Measurements from ENCODE around the gene CYP4F2.

GRCh38 chr19:15894359-15894758 lies 3.5 kb downstream of the CYP4F2 start:
- TF ChIP-seq CTCF (IDR thresholded peaks at IDR 0.05; ENCODE audit: borderline replicate concordance, extremely low read depth, low read length, poor library complexity, severe bottlenecking): no peak
- no peak for TF ChIP-seq EZH2 (IDR thresholded peaks at IDR 0.05; ENCODE audit: borderline replicate concordance, low read depth, low read length, severe bottlenecking)

Measured in DND-41 (cell line).